D721Med (cell line): ENCODE measurements around the gene SRPRB.

ENCODE experiments used
- DNase-seq: peaks from one replicate; pipeline ENCODE4 v3.0.0; 2011; ENCODE audit warnings: low spot score; ENCODE audit not compliant: insufficient read length
- FAIRE-seq: peaks from 2 replicates; lab custom pipeline; 2011; peaks lifted over from hg19 to GRCh38; lab: Jason Lieb, UNC
- TF ChIP-seq, protein P1 (sequence below): IDR thresholded peaks from 2 replicates; pipeline ENCODE4 v1.5.1; 2012; ENCODE audit warnings: mild to moderate bottlenecking, control low read depth; ENCODE audit not compliant: insufficient read depth; ENCODE audit errors: missing control alignments

SRPRB gene

DNA sequence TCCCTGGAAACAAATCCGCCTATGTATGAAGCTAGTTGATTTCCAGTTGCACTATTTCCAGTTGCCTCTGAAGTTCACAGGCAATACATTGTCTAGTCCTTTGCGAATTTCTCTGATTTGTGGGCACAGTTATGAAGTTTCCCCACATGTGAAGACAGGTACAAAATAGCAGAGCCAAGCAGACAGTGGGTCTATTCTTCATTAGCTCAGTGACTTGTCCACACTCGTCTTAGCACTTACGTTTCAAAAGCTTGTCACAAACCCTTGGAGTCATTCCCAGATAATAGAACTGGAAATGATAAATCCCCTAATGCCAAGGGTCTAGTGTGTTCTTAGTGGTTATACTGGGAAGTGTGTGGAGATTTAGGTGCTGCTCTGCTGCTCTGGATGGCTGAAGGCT, 14.5 kb downstream of the SRPRB start:
- TF ChIP-seq, protein P1, sequence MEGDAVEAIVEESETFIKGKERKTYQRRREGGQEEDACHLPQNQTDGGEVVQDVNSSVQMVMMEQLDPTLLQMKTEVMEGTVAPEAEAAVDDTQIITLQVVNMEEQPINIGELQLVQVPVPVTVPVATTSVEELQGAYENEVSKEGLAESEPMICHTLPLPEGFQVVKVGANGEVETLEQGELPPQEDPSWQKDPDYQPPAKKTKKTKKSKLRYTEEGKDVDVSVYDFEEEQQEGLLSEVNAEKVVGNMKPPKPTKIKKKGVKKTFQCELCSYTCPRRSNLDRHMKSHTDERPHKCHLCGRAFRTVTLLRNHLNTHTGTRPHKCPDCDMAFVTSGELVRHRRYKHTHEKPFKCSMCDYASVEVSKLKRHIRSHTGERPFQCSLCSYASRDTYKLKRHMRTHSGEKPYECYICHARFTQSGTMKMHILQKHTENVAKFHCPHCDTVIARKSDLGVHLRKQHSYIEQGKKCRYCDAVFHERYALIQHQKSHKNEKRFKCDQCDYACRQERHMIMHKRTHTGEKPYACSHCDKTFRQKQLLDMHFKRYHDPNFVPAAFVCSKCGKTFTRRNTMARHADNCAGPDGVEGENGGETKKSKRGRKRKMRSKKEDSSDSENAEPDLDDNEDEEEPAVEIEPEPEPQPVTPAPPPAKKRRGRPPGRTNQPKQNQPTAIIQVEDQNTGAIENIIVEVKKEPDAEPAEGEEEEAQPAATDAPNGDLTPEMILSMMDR: no peak
- FAIRE-seq: no peak
- DNase-seq: no peak

DNA sequence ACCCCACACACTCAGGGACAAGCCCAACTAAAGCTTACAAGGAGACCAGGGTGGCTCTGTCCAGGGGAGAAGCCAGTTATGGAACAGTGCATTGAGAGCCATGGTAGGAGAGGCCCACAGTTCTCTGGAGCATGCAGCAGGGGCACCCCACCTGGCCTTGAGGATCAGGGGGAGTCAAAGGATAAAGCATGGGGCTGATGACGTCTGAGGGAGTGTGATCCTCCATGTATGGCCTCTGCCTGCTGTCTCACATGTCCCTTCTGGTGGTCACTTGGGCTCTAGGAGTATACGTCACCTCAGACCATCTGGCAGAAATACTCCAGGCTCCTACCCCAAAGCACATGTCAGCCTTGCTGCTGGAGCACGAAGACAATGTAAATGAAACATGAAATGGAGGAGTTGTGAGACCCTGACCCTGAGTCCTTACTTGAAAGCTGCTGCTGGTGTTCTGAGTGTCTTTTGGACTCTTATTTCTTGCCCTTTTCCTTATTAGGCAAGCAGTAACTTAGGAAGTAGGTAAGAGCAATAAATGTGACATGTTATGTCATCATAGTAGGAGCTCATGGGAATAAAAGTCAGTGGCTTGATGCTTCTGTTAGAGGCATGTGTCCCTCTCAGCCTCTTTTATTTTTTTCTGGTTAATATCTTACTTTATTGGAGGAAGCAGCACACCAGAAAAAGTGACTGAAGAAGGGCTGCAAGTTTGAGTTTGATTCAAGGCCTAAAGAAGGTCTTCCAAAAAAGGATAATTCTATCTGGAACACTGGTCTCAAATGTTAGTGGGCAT, 15.5 kb downstream of the SRPRB start:
- DNase-seq (no peak), FAIRE-seq (no peak)
- TF ChIP-seq, protein P1: no peak

DNA sequence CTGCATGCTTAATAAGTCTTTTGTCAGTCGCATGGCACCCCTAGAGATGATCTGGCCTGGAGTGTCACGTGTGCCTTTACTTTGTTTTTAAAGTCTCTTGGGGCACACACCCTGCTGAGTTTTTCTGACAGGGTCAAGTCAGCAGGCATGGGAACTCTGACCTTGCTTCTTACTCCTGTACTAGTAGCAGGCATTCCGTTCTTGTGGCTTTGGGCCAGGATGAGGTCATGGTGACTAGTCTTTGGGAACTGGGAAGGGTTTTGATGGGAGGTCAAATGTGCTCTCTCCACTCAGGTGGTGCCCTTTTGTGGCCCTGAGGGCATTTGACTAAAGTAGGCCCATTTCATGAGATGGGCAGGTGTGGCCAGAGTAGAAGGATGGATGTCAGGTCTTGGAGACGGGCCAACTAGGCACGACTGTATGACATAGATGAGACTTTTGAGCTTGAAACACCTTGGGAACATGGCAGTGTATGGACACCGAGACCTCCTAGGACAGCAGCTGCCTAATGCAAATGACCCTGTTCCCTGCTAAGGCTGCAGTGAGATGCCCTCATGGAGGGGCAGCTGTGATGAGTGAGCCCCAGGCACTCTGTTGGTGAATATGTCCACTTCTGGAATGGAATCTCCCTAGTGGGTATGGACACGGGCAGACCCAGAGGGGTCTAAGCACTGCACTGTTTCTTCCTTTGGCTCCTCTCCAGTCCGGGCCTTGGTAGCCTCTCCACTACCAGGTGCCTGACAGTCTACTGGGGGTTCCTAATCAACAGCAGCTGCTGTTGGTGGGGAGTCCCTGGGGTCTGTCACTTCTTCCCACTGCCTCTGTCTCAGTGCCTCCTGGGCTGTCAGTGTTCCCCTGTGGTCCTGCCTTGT, 16.4 kb downstream of the SRPRB start:
- TF ChIP-seq, protein P1: no peak
- DNase-seq (no peak), FAIRE-seq (no peak)

DNA sequence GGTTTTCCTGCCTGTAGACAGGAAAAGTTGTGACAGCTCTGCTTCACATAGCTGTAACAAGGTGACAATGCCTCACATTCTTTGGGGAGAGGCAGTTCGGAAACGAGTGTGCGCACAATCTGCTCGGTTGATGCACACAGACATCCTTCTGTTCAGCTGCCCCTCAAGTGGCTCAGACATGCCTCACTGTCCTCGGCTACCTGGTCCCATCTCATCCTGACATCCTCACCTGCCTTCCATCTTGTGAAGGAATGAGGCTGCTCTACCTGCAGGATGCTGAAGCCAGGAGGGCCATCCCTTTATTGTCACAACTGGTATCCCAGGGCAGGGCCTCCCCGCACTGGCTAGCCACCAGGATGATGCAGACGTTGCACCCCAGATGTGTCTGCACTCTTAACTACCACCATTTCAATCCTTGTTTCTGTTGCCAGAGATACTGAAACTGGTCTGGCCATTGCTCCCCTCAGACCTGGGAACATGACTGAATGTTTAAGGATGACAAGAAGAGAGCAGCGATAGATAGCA, 19.4 kb downstream of the SRPRB start:
- FAIRE-seq (no peak), DNase-seq (no peak)
- TF ChIP-seq, protein P1: no peak

DNA sequence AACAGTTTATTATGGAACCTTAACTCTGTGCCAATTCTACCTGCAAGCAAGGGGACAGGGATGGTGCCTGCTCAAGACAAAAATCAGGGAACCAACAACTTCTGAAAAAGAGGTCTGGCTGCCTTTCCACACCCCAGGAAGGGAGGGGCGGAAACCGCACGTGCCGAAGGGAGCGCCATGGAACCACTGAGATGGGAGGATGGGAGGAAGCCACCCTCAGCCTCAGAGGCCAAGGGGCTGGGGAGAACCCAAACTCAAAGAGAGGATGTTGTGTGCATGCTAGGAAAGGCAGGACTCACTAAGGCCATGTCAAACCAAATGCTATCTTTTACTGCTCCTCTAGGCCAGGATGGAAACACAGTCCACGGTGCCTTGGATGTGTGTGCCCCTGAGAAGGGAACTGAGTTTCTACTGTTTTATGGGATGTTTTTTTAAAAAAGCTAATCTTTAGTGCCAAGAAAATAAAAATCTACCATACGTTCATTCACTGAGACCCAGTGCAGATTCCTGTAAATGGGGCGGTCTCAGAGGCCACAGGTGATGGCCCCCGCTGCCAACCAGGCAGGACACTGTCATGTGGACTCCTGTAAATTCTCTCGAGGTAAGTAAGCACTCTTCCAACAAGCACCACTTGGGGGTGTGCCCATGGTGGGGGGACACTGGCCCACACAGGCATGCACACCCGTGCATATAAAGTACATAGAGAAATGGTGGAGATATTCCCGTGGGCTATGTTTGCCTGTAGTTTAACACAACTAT, 20.5 kb downstream of the SRPRB start:
- TF ChIP-seq, protein P1: no peak
- no peak for FAIRE-seq
- DNase-seq: no peak

DNA sequence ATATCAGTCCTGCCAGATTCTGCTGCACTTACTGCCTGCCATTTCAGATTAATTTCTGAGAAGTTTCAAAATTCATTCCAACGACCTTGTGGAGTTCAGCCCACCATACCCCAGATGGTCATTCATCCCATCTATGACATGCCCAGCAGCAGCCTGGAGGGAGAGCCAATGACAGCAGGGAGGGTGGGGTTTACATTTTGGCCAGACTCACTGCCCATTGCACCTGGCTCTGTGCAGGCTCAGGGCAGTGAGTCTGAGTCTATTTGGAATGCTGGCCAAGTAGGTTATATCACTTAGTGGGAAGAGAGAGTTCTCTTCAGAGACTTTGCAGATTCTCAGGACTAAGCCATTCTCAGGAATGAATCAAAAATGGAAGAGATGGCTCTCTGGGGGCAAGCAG, 21.5 kb downstream of the SRPRB start:
- DNase-seq (no peak), FAIRE-seq (no peak)

More for the DNA sequence above, 21.5 kb downstream of the SRPRB start:
- TF ChIP-seq, protein P1: no peak
